ENCODE results near the gene HNRNPLL. TPM values are rescaled to one million over a fixed set of nuclear protein-coding genes. Genes with fewer than 3 reads are reported as not detected.

Gene HNRNPLL
- total and polyA plus RNA-seq, 2 experiments from 2014 or later, result 42.5 to 53.4 TPM

DNA sequence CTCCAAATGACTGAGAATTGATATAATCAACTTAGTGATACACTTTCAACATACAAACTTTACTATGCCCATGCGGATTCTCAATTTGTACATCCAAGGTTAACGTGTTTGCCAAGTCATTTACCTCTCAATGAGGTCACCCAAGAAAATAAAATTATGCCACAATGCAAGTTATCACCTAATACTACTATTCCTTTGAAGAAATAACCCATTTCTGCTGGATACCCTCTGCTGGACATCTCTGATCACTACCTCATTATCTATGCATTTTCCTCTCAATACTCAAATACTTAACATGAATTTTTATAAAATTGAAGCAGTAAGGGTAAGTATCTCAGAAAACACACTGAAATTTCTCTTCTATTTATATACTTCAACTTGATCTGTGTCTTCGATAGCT lies 12.7 kb downstream of the HNRNPLL start:
- H3K4me2 ChIP-seq, result no peak overlapping the region
- no peaks in the 10 kb centered on the region for H3K9me2 ChIP-seq (ENCODE audit: insufficient read depth)
- peak overlapping the region; percentile 35; the same call in 1 of the 2 replicates for H3K27ac ChIP-seq (ENCODE audit: low read depth)
- no peak overlapping the region for H3K4me3 ChIP-seq
- H3K4me1 Mint-ChIP-seq, result peaks cover 41% of the 10 kb centered on the region
- peaks cover 25% of the 10 kb centered on the region for H3K36me3 Mint-ChIP-seq (ENCODE audit: low read depth)
- H3K79me2 ChIP-seq (replicated peaks; ENCODE audit: insufficient read depth), result peaks cover 100% of the 10 kb centered on the region
- TF ChIP-seq JUNB (IDR thresholded peaks at IDR 0.05; ENCODE audit: unreplicated experiment), result no peak
- TF ChIP-seq, protein P1, sequence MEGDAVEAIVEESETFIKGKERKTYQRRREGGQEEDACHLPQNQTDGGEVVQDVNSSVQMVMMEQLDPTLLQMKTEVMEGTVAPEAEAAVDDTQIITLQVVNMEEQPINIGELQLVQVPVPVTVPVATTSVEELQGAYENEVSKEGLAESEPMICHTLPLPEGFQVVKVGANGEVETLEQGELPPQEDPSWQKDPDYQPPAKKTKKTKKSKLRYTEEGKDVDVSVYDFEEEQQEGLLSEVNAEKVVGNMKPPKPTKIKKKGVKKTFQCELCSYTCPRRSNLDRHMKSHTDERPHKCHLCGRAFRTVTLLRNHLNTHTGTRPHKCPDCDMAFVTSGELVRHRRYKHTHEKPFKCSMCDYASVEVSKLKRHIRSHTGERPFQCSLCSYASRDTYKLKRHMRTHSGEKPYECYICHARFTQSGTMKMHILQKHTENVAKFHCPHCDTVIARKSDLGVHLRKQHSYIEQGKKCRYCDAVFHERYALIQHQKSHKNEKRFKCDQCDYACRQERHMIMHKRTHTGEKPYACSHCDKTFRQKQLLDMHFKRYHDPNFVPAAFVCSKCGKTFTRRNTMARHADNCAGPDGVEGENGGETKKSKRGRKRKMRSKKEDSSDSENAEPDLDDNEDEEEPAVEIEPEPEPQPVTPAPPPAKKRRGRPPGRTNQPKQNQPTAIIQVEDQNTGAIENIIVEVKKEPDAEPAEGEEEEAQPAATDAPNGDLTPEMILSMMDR (conservative IDR thresholded peaks at IDR 0.05; ENCODE audit: low read depth in 2 of 2), result peak in 1 of 2 experiments; percentile 35; a peak in 2 of 4 replicates
- H3K4me1 ChIP-seq (ENCODE audit: insufficient read depth), result peaks cover 15% of the 10 kb centered on the region; the same call in 1 of the 2 replicates
- H3K27ac Mint-ChIP-seq, result no peak overlapping the region; the same call in 1 of the 2 replicates
- no peaks in the 10 kb centered on the region for H3K9me3 Mint-ChIP-seq
- ATAC-seq (no peak), DNase-seq (ENCODE audit: low spot score) (no peak)
- H3K36me3 ChIP-seq (ENCODE audit: insufficient read depth), result peaks cover 6% of the 10 kb centered on the region; the same call in 1 of the 2 replicates
- H4K20me1 ChIP-seq (replicated peaks; ENCODE audit: insufficient read depth), result peaks cover 45% of the 10 kb centered on the region
- no peaks in the 10 kb centered on the region for H3K27me3 ChIP-seq (ENCODE audit: insufficient read depth)
- no peak overlapping the region for H3K4me3 Mint-ChIP-seq
- no peaks in the 10 kb centered on the region for H3F3A ChIP-seq (replicated peaks; ENCODE audit: low read depth)
- H3K27me3 Mint-ChIP-seq (ENCODE audit: insufficient read depth, low read depth, poor library complexity), result no peaks in the 10 kb centered on the region
- H2AFZ ChIP-seq, result no peak overlapping the region

DNA sequence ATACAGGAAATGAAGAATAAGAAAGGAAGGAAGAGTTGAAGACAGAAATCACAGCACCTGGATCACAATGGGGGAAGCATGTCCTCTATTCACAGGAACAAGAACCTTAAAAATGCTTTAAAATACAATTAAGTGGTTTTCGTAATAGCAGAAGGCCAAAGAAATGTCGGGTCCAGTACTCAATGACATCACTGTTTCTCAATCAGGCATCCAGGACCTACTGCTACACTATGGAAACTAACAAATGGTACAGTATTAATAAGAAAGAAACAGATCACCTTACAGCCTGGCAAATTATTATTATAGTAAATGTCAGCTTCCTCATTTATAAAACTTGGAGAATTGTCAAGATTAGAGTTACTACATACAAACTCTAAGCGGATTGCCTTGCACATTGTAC lies 15.8 kb downstream of the HNRNPLL start:
- H3K27me3 Mint-ChIP-seq (ENCODE audit: insufficient read depth, low read depth, poor library complexity), result no peaks in the 10 kb centered on the region
- no peak for DNase-seq (ENCODE audit: low spot score)
- H3K27ac Mint-ChIP-seq, result no peak overlapping the region
- no peak overlapping the region for H2AFZ ChIP-seq
- H3K36me3 ChIP-seq (ENCODE audit: insufficient read depth), result peaks cover 15% of the 10 kb centered on the region
- H3K36me3 Mint-ChIP-seq (ENCODE audit: low read depth), result peaks cover 45% of the 10 kb centered on the region
- peaks cover 76% of the 10 kb centered on the region for H3K79me2 ChIP-seq (replicated peaks; ENCODE audit: insufficient read depth)
- no peaks in the 10 kb centered on the region for H3K9me2 ChIP-seq (ENCODE audit: insufficient read depth)
- H3K27ac ChIP-seq (ENCODE audit: low read depth), result no peak overlapping the region
- H3K4me3 Mint-ChIP-seq, result no peak overlapping the region
- peaks cover 37% of the 10 kb centered on the region for H4K20me1 ChIP-seq (replicated peaks; ENCODE audit: insufficient read depth)
- no peak for ATAC-seq
- H3K4me1 Mint-ChIP-seq, result peaks cover 31% of the 10 kb centered on the region
- H3K9me3 Mint-ChIP-seq, result no peaks in the 10 kb centered on the region
- no peak overlapping the region for H3K4me2 ChIP-seq
- H3K4me3 ChIP-seq, result no peak overlapping the region
- H3K27me3 ChIP-seq (ENCODE audit: insufficient read depth), result no peaks in the 10 kb centered on the region
- H3F3A ChIP-seq (replicated peaks; ENCODE audit: low read depth), result no peaks in the 10 kb centered on the region
- H3K4me1 ChIP-seq (ENCODE audit: insufficient read depth), result 0 out of 2 replicates have a peak, but pooled peaks cover 15% of the 10 kb centered on the region
- no peak for TF ChIP-seq ZNF331 (CRISPR knock-in tag; IDR thresholded peaks at IDR 0.05; ENCODE audit: low read depth)
- TF ChIP-seq, protein P2, sequence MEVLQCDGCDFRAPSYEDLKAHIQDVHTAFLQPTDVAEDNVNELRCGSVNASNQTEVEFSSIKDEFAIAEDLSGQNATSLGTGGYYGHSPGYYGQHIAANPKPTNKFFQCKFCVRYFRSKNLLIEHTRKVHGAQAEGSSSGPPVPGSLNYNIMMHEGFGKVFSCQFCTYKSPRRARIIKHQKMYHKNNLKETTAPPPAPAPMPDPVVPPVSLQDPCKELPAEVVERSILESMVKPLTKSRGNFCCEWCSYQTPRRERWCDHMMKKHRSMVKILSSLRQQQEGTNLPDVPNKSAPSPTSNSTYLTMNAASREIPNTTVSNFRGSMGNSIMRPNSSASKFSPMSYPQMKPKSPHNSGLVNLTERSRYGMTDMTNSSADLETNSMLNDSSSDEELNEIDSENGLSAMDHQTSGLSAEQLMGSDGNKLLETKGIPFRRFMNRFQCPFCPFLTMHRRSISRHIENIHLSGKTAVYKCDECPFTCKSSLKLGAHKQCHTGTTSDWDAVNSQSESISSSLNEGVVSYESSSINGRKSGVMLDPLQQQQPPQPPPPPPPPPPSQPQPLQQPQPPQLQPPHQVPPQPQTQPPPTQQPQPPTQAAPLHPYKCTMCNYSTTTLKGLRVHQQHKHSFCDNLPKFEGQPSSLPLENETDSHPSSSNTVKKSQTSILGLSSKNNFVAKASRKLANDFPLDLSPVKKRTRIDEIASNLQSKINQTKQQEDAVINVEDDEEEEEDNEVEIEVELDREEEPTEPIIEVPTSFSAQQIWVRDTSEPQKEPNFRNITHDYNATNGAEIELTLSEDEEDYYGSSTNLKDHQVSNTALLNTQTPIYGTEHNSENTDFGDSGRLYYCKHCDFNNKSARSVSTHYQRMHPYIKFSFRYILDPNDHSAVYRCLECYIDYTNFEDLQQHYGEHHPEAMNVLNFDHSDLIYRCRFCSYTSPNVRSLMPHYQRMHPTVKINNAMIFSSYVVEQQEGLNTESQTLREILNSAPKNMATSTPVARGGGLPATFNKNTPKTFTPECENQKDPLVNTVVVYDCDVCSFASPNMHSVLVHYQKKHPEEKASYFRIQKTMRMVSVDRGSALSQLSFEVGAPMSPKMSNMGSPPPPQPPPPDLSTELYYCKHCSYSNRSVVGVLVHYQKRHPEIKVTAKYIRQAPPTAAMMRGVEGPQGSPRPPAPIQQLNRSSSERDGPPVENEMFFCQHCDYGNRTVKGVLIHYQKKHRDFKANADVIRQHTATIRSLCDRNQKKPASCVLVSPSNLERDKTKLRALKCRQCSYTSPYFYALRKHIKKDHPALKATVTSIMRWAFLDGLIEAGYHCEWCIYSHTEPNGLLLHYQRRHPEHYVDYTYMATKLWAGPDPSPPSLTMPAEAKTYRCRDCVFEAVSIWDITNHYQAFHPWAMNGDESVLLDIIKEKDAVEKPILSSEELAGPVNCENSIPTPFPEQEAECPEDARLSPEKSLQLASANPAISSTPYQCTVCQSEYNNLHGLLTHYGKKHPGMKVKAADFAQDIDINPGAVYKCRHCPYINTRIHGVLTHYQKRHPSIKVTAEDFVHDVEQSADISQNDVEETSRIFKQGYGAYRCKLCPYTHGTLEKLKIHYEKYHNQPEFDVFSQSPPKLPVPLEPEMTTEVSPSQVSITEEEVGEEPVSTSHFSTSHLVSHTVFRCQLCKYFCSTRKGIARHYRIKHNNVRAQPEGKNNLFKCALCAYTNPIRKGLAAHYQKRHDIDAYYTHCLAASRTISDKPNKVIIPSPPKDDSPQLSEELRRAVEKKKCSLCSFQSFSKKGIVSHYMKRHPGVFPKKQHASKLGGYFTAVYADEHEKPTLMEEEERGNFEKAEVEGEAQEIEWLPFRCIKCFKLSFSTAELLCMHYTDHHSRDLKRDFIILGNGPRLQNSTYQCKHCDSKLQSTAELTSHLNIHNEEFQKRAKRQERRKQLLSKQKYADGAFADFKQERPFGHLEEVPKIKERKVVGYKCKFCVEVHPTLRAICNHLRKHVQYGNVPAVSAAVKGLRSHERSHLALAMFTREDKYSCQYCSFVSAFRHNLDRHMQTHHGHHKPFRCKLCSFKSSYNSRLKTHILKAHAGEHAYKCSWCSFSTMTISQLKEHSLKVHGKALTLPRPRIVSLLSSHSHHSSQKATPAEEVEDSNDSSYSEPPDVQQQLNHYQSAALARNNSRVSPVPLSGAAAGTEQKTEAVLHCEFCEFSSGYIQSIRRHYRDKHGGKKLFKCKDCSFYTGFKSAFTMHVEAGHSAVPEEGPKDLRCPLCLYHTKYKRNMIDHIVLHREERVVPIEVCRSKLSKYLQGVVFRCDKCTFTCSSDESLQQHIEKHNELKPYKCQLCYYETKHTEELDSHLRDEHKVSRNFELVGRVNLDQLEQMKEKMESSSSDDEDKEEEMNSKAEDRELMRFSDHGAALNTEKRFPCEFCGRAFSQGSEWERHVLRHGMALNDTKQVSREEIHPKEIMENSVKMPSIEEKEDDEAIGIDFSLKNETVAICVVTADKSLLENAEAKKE (CRISPR knock-in tag; IDR thresholded peaks at IDR 0.05), result no peak
- no peak for TF ChIP-seq JUNB (IDR thresholded peaks at IDR 0.05; ENCODE audit: unreplicated experiment)
- TF ChIP-seq STAT1 (IDR thresholded peaks at IDR 0.05; ENCODE audit: unreplicated experiment), result no peak
- TF ChIP-seq EZH2phosphoT487 (IDR thresholded peaks at IDR 0.05; ENCODE audit: unreplicated experiment), result no peak
- TF ChIP-seq, protein P3, sequence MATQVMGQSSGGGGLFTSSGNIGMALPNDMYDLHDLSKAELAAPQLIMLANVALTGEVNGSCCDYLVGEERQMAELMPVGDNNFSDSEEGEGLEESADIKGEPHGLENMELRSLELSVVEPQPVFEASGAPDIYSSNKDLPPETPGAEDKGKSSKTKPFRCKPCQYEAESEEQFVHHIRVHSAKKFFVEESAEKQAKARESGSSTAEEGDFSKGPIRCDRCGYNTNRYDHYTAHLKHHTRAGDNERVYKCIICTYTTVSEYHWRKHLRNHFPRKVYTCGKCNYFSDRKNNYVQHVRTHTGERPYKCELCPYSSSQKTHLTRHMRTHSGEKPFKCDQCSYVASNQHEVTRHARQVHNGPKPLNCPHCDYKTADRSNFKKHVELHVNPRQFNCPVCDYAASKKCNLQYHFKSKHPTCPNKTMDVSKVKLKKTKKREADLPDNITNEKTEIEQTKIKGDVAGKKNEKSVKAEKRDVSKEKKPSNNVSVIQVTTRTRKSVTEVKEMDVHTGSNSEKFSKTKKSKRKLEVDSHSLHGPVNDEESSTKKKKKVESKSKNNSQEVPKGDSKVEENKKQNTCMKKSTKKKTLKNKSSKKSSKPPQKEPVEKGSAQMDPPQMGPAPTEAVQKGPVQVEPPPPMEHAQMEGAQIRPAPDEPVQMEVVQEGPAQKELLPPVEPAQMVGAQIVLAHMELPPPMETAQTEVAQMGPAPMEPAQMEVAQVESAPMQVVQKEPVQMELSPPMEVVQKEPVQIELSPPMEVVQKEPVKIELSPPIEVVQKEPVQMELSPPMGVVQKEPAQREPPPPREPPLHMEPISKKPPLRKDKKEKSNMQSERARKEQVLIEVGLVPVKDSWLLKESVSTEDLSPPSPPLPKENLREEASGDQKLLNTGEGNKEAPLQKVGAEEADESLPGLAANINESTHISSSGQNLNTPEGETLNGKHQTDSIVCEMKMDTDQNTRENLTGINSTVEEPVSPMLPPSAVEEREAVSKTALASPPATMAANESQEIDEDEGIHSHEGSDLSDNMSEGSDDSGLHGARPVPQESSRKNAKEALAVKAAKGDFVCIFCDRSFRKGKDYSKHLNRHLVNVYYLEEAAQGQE (IDR thresholded peaks at IDR 0.05; ENCODE audit: unreplicated experiment), result no peak
- TF ChIP-seq, protein P4, sequence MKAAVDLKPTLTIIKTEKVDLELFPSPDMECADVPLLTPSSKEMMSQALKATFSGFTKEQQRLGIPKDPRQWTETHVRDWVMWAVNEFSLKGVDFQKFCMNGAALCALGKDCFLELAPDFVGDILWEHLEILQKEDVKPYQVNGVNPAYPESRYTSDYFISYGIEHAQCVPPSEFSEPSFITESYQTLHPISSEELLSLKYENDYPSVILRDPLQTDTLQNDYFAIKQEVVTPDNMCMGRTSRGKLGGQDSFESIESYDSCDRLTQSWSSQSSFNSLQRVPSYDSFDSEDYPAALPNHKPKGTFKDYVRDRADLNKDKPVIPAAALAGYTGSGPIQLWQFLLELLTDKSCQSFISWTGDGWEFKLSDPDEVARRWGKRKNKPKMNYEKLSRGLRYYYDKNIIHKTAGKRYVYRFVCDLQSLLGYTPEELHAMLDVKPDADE (IDR thresholded peaks at IDR 0.05), result no peak
- TF ChIP-seq NANOG (IDR thresholded peaks at IDR 0.05; ENCODE audit: borderline replicate concordance), result no peak
